Measurements from ENCODE around the gene RASSF5.
"Not testable (repeated sequence)": the region's sequence is repeated elsewhere in the genome, so short reads cannot be mapped to it uniquely, and the experiment has no call there.

Gene RASSF5

DNA sequence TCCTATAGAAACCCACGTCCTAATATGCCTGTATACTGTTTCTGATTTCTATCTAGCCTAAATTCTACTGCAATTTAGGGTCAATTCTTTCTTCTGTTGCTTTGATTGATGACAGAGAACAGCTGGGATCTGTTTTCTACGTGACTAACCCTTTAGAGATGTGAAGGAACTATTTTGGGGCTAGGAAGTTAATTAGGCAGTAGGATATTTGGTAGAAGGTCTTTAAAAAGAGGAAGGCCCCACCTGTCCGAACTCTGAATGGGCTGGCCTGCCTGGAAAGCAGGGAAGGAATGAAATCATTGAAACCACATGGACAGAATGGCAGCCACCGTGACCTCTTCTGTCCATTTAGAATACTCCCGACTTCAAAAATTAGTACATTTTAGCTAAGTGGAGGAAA is 83.9 kb downstream of the RASSF5 start:
- DNase-seq = no peak

DNA sequence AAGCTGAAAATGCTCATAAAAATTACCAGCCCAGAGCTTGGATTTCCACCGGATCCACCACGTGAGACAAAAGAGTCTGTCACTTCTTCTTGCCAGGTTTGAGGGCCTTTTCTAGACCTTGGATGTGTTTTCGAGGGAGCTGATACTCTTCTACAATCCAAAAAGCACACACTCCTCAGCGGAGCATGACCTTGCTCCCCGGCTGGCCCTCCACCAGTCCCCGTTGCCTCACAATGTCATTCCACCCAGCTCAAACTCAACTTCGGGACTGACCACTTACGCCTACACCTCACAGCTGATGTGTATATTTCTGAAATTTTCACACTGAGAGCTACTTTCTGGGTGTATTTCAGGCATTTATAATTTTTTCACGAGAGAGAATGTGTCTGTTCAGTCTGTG is 84.4 kb downstream of the RASSF5 start:
- DNase-seq = no peak

DNA sequence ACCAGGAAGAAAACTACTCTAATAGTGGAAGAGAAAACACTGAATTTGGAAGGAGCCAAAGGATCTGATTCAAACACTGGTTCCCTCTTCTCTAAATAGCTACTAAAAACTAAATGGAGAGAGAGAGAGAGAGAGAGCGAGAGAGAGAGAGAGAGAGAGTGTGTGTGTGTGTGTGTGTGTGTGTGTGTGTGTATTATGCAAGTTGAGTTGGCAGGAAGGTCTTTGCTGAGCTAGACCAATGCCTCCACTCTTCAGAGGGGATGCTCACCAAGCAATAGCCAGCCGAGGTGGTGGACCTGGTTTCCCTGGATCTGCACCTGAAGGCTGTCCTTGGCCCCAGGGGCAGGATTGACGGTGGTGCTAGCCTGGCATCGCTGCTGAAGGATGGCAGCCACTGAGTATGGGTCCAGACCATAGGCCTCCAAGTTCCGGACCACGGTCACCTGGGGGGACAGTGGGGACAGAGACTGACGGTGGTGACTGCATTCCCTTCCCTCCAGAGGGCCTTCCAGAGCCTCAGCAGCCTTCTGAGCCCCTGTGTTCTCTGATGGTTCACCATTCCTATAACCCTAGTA is 86.1 kb downstream of the RASSF5 start:
- DNase-seq = no peak

DNA sequence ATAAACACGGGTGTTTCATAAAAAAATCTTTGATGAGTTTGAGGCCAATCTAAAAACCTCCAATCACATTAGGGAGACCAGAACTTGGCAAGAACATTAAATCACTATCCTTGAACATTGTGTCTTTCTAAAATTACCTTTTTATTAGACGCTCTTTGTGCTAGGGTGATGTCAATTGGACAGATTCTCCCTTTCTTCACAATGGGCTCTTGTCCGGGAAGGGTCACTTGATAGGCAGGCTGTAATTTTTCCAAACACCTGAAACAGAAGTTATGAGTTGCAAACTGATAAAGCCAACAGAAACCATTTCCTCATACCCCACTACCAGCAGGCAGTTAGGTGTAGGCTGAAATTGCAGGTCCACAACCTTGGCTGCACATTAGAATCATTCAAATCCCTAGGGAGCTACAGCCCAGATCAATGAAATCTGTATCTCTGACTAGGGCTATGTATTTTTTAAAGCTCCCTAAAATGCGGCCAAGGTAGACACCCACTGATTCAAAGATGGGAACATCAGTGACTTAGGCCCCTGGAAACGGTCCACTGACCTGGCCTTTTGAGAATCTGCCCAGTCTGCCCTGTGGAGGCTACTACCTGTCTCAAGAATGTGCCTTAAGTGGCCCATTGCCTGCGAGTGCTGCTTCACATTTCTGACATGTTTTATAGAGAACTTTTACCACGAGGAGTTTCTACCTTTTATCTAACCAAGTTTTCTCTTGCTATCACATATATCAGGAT is 88.4 kb downstream of the RASSF5 start:
- no peak for DNase-seq

DNA sequence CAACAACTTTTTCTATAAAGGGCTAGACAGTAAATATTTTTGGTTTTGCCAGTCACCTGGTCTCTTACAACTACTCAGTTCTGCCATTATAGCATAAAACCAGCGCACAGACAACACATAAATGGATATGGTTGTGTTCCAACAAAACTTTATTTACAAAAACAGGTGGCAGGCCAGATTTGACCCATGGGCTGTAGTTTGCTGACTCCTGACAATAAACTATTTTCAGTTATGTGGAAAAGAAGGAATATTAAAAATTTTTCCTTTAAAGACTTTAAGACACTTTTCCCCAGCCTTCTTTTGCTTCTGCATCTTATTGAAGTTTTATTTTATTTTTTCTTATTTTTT is 89.0 kb downstream of the RASSF5 start:
- DNase-seq = no peak

DNA sequence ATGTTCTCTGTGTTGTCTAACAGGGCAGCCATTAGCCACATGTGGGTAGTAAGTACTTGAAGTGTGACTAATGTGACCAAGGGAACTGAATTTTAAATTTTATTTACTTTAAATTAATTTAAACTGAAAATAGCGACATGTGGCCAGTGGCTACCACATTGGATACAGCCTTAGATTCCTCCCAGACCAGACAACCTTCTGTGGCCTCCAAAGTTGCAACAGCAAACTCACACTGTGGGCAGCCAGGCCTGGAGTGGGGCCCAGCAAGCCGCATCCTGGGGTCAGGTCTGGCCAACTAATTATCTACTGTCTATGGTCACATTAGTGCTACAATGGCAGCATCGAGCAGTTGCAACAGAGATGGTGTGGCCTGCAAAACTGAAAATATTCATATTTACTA is 93.2 kb downstream of the RASSF5 start:
- no peak for DNase-seq

DNA sequence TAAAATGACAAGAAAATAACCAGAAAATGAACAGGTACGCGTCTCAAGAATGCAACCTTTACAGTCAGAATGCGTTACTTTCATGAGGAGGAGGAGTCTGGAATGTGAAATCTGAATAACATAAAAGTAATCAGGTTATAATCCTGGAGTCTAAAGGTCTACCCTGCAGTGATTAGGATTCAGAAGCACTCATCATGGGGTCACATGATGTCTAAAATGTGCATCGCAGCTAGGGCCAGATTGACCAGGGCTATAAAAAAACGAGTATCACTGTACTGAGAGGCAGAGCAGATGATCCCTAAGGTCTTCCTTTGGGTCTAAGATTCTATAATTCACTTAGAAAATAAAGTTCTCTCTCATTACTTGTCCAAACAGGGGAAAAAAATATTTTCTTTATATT is 97.5 kb downstream of the RASSF5 start:
- DNase-seq = no peak

DNA sequence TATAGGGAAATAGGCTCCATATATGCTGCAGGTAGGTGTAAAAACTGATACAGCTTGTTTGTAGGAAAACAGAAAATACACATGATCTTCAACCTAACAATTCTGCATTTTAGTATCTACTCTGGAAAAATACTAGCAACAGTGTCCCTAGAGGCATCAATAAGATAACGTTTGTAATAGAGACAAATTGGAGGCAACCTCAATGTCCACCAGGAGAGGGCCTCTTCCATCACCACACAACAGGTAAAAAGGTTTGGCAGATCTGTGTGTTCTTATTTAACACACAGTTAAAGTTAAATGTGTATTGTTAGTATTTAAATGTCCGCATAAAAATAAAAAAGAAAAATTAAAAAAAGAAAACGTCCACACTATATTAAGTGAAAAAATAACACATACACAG is 99.5 kb downstream of the RASSF5 start:
- peak; percentile 45 for DNase-seq

DNA sequence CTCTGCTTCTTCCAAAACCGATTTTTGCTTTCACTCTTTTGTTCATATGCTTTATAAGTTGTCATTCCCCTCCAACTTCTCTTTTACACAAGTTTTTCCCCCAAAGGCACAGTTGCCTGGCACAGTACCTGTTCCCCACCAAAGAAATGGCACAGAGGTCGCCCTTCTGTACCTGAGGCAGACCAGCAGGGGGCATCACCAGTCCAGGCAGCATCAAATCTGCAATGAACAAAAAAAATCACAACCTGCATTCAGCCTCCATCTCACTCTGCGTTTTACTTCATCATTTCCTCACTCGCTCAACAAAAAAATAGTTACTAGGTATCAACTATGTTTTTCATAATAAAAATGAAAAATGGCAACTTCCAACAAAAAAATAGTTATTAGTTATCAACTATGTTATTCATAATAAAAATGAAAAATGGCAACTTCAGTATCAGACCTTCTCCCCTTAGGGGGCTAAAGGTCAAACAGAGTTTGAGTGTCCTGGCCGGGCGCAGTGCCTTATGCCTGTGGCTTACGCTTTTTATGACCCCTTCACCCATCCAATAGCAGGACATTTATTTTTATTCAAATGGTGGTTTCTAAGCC is 100.9 kb downstream of the RASSF5 start:
- no peak for DNase-seq

DNA sequence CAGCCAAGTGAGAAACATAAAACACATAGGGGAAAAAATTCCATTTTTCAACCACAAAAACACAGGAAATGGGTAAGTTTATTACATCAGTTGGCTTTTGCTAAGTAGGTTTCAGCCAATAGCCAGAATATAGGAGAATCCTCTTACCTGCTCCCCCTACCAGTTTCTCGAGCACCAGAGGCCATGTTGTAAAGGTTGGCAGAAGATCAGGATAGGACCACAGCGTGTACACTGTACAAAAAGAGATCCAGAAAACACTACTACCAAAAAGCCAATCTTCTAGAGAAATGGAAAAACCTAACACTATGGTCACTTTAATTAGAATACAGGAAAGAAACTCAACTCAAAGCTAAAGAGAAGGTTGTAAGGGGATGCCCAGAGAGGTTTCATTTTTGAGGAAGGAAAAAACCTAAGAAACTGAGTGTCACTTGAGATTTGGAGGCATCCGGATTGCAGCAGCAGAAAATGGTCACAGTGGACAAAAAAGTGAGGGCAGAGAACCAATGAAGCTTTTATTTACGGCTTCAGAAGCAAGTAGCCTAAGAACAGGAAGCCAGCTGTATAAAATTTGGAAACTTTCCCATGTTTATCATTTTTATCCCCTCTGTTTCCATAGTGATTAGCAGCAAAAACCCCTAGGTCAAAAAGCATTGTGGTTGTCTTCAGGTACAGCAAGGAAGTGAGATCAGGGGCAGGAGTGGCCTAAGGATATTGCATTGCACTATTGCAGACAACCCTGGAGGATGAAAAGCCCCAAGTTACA is 102.1 kb downstream of the RASSF5 start:
- DNase-seq = no peak

DNA sequence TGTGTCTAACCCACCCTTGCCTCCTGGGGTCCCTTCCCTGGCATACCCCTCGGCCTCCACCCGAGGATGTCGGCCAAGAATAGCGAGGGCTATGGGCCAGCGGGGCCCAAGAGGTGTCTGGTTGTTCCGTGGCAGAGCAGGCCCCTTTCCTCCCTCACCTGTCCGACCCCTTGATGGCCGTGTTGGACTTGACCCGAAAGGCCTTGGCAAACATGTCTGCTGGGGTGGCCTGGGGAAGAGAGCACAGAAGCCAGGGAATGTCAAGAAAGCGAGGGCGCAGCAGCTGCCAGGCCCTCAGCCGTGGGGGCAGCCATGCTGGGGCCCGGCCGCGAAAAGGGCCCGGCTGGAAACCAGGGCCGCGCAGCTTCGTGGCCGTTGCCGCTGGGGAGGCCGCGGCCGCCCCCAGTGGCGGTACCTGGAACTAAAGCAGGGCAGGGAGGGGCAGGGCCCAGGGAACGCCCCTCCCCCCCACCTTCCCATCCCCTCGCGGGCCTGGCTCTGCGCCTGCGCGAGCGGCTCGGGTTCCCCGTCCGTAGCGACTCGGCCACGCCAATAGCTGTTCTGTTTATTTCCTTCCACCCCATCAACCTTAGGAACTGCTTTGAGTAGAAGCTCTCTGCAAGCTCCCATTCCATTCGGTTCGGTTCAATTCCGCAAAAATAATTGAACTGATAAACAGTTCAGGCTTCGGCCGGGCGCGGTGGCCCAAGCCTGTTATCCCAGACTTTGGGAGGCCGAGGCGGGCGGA is 105.0 kb downstream of the RASSF5 start, which contains the start of gene EIF2D:
EIF2D (minus strand) TSS at position 337 of the 748 bp plus-strand sequence; CDS start at position 214, 123 bp downstream.
- DNase-seq = peak; percentile 95

DNA sequence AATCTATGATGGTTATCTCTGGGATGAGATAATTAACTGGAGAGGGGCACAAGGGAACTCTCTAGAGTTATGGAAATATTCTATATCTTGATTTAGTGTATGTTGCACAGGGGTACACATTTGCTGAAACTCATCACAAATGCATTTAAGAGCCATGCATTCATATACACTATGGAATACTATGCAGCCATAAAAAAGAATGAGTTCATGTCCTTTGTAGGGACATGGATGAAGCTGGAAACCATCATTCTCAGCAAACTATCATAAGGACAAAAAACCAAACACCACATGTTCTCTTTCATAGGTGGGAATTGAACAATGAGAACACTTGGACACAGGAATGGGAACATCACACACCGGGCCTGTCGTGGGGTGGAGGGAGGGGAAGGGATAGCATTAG is 119.1 kb downstream of the RASSF5 start:
- not testable (repeated sequence) for DNase-seq

DNA sequence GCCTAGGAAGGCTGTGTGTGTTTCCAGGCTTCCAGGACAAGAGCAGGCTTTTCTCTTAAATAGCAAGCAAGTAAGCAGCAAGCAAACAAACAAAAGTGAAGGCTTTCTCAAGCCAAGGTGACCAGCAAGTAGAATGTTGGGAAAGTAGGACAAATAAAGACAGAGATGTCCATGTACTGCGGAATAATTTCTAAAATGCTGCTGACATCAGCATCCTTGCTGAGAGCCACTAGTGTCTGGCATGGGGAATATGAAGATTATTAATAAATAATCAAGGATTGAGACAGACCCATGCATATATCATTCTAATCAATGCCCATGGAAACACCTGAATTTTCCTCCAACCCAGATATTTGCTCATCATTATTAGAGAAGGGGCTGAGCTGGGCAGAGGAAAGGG is 121.6 kb downstream of the RASSF5 start:
- no peak for DNase-seq

DNA sequence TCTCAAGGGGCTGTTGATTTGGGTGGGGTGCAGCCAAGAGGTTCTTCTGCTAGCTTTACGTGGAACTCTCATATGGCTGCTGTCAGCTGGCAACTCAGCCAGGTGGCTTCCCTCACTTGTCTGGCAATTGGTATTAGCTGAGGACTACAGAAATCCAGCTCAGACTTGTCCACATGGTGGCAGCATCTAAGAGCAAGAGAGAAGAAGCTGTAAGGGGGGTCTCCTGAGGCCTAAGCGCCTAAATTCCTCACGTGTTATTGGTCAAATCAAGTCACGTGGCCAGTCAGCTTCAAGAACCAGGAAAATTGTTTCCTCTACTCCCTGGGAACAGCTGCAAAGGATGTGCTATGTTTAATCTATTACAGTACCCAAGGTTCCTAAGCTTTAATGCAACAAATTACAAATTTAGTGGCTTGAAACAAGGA is 123.8 kb downstream of the RASSF5 start:
- peak; percentile 71 for DNase-seq

DNA sequence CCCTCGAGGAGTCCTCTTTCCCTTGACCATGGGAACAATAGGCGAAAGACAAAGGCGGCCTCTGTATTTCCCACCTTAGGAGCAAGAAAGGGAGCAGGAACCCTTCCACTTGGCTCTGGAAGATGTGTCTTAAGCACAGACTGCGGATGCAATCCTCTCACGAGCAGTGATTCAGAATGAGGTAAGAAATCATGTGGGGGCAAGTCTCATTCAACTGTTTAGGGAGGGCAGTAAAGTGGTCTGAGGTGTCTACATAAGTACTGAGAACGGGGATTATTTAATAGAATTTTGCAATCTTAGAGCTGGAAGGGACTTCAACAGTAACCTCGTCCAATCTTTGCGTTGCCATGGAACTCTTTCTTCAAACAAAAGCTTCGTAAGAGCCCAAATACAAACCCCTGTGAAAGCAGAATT is 126.4 kb downstream of the RASSF5 start:
- DNase-seq = no peak

DNA sequence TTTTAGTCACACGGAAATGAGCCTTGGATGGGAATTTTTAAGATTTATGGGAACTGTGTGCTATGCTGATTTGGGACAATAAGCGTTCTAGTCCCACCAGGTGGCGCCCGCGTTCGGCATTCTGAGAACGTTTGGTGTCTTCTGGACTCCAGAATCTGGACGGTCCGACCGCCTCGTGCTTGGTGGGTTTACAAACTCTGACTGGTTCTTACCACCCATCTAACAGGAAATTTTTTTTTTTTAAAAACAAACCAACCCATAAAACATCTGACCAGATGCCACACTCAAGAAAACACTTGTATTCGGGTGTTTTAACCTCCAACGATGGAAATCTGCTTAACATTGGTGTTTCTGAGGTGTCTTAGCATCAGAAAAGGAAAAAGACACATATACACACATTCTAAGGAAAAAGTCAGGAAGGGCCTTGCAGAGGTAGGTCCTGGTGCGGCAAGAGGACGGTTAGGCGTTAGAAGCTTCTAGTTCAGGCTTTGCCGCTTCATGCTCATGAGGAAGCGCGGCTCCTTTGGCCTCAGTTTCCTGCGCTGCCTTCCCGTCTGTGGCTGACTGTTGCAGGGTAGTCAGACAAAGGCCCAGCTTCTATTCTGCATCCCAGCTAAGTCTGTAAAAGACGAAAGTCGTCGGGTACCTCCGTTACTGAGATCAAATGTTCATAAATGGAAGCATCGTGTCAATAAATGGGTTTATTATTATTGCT is 127.2 kb downstream of the RASSF5 start:
- DNase-seq = peak; percentile 75

DNA sequence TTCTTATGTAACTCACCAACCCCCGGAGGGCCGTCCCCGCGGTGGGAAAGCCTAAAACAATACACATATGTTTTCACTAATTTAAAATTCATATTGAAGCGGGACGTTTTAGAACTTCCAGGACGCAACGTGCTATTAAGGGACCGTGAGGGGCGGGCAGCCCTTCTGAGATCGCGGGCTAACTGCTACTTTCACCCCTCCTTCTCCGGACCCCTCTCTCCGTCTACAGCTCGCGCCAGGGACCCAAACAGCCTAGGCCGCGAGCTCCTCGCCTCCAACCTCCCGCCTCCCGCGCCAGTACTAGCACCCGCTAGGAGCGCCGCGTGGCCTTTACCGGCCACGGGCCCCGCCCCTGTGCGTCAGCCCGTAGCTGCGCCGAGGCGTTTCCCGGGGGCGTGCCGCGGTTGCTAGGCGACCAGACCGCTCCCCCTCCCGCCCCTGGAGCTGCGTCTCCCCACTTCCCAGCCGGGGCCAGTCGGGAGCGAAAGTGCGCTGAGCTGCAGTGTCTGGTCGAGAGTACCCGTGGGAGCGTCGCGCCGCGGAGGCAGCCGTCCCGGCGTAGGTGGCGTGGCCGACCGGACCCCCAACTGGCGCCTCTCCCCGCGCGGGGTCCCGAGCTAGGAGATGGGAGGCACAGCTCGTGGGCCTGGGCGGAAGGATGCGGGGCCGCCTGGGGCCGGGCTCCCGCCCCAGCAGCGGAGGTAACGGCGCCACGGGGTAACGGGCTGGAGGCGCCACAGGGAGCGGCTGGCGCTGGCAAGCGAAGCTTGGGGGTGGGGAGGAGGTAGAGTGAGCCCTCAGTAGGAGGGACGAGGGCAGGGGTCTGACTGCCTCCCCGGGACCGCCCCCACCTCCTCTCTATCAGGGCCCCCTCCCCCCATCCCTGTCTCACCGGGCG is 128.0 kb downstream of the RASSF5 start, which contains the start of gene DYRK3:
DYRK3 (plus strand) TSS at position 457 of the 898 bp plus-strand sequence; CDS start at position 625, 168 bp downstream.
- DNase-seq = peak; percentile 87

DNA sequence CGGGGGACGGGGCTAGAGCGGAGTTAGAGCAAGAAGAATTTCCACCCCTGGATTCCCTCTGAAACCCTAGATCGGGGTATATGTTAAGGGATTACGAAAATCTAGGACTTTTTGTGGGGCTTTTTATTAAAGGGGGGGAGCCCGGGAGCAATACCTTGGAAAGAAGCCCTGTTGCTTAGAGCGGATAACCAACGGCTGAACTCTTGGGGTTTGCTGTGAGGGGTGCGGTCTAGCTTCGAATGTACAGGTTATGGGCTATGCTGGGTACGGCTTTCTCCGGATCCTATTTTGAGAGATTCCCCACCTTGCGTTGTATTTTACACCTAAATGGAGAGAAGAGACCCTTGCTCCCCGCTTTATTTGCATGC is 128.6 kb downstream of the RASSF5 start:
- DNase-seq = no peak

DNA sequence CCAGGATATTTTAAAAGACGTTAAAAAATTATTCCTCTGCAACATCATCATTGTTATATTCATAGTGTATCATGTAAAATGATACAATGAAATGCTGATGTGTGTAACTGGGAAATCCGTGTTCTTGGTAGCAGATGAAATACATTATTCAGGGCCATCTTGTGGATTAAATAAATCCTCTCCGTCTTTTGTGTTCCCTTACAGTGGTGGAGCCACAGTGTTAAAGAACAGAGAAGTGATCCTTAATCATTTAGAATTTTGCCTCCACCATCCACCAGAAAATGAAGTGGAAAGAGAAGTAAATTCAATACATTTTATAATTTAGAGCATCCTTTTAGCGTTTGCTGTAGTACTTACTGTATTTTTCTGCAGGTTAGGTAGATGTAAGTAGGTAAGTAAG is 129.3 kb downstream of the RASSF5 start:
- DNase-seq = no peak

DNA sequence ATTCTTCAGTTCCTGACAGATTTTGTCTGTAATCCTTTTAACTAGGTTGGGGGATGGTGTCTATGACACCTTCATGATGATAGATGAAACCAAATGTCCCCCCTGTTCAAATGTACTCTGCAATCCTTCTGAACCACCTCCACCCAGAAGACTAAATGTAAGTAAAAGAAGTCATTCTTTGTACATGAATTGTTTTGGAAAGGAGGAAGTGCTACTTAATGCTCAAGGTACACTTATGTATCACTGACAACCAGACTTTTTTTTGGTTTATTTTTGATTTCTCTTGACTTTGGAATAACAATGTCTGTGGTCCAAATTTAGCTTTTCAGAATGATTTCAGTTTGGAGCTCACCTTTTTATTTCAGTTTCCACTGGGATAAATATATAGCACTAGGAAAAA is 130.3 kb downstream of the RASSF5 start:
- no peak for DNase-seq
